HepG2 (cell line): ENCODE results near the gene ATXN7L3B. TPM values are rescaled to one million over a fixed set of nuclear protein-coding genes. Genes with fewer than 3 reads are reported as not detected.

Experiments
- BRCA1 ChIP-seq: sonication (generic); formaldehyde crosslinking; IDR thresholded peaks from 2 replicates; pipeline ENCODE4 v1.4.0; 2020; ENCODE audit warnings: missing genetic modification reagents
- HNF4A ChIP-seq: sonication (generic); formaldehyde crosslinking; IDR thresholded peaks from 2 replicates; pipeline ENCODE4 v1.4.0; 2020; ENCODE audit warnings: missing genetic modification reagents
- MXD3 ChIP-seq: IDR thresholded peaks from 2 replicates; pipeline ENCODE4 v1.6.1; 2016; ENCODE audit warnings: mild to moderate bottlenecking, missing biosample characterization, missing genetic modification reagents
- NCOA5 ChIP-seq: sonication (generic); formaldehyde crosslinking; IDR thresholded peaks from 2 replicates; pipeline ENCODE4 v1.4.0; 2020; ENCODE audit warnings: missing genetic modification reagents
- PITX1 ChIP-seq: sonication (generic); formaldehyde crosslinking; IDR thresholded peaks from 2 replicates; pipeline ENCODE4 v1.5.1; 2020; ENCODE audit warnings: mild to moderate bottlenecking, missing genetic modification reagents
- RXRA ChIP-seq: sonication (generic); formaldehyde crosslinking; IDR thresholded peaks from 2 replicates; pipeline ENCODE4 v1.5.1; 2020; ENCODE audit warnings: missing genetic modification reagents
- SNRNP70 ChIP-seq: fragments of 200-400 bp; formaldehyde crosslinking; IDR thresholded peaks from 2 replicates; pipeline ENCODE4 v1.6.1; 2017; ENCODE audit warnings: mild to moderate bottlenecking, low read depth, low read length, moderate library complexity
- TRIM22 ChIP-seq: fragments of 450-650 bp; IDR thresholded peaks from 2 replicates; pipeline ENCODE4 v1.6.1; 2017
- WIZ ChIP-seq: sonication (generic); formaldehyde crosslinking; IDR thresholded peaks from 2 replicates; pipeline ENCODE4 v1.5.1; 2020; ENCODE audit warnings: mild to moderate bottlenecking, missing genetic modification reagents
- ZBTB3 ChIP-seq: sonication (generic); formaldehyde crosslinking; IDR thresholded peaks from 2 replicates; pipeline ENCODE4 v1.4.0; 2020; ENCODE audit warnings: low read depth, mild to moderate bottlenecking, moderate library complexity, missing genetic modification reagents, borderline replicate concordance
- ZBTB39 ChIP-seq: sonication (generic); formaldehyde crosslinking; IDR thresholded peaks from 2 replicates; pipeline ENCODE4 v1.5.0; 2020; ENCODE audit warnings: missing genetic modification reagents
- ZBTB40 ChIP-seq, 2 experiments: fragments of 450-650 bp in 1 of 2; sonication (generic) in 1 of 2; formaldehyde crosslinking in 1 of 2; IDR thresholded peaks; 2 replicates each; pipeline versions ENCODE4 v1.6.1 to v1.8.0; 2016 to 2022; ENCODE audit warnings: antibody characterized with exemption in 1 of 2, mild to moderate bottlenecking in 1 of 2, missing genetic modification reagents in 1 of 2
- ZBTB7A ChIP-seq: sonication (generic); formaldehyde crosslinking; IDR thresholded peaks from 2 replicates; pipeline ENCODE4 v1.8.0; 2022; ENCODE audit warnings: mild to moderate bottlenecking, missing genetic modification reagents
- ZNF607 ChIP-seq: sonication (generic); formaldehyde crosslinking; IDR thresholded peaks from 2 replicates; pipeline ENCODE4 v1.5.1; 2020; ENCODE audit warnings: missing genetic modification reagents, mild to moderate bottlenecking, borderline replicate concordance
- ZNF776 ChIP-seq: sonication (generic); formaldehyde crosslinking; IDR thresholded peaks from 2 replicates; pipeline ENCODE4 v1.4.0; 2020; ENCODE audit warnings: mild to moderate bottlenecking, missing genetic modification reagents
- ZNF891 ChIP-seq: sonication (generic); formaldehyde crosslinking; IDR thresholded peaks from 2 replicates; pipeline ENCODE4 v1.5.0; 2020; ENCODE audit warnings: mild to moderate bottlenecking, missing genetic modification reagents
- polyA plus RNA-seq, 8 experiments: library from polyadenylated mRNA; depleted of rRNA in 3 of 8; stranded (reverse) in 7 of 8; unstranded in 1 of 8; fragments of >200 nt; fragmentation: Illumina TruSeq in 4 of 8; extraction: Trizol in 4 of 8; gene quantifications; 2 replicates each; pipeline versions ENCODE4 v1.2.1 to v1.2.3, GENCODE V29; 2011 to 2016; ENCODE audit warnings: low read depth in 4 of 8, missing spikeins in 1 of 8, mixed read lengths in 1 of 8; ENCODE audit not compliant: insufficient read depth in 1 of 8
- total RNA-seq, 5 experiments: library from RNA; depleted of rRNA; stranded (reverse); fragments of >200 nt; fragmentation: Illumina TruSeq; extraction: Trizol; gene quantifications; 2 replicates each; pipeline ENCODE4 v1.2.3, GENCODE V29; 2016; ENCODE audit warnings: low read depth in 1 of 5

ATXN7L3B gene
- total and polyA plus RNA-seq, 2 of the 13 experiments (the other 11 are each of a cell fraction or from before 2014, with no cell fraction given) = 20.1 to 23.8 TPM

GRCh38 chr12:74537707-74538385 lies at the start of gene ATXN7L3B (continued):
- TF ChIP-seq ZBTB40 (IDR thresholded peaks at IDR 0.05) (no peak), ZBTB40 (CRISPR knock-in tag; IDR thresholded peaks at IDR 0.05) (peak; percentile 87), ZNF891 (CRISPR knock-in tag) (peak; percentile 91; the same call in 1 of the 2 replicates), PITX1 (CRISPR knock-in tag) (peak; percentile 86), ZBTB39 (peak; percentile 62; the same call in 1 of the 2 replicates), ZNF607 (CRISPR knock-in tag) (no peak; the same call in 1 of the 2 replicates), ZNF776 (CRISPR knock-in tag) (peak; percentile 60; the same call in 1 of the 2 replicates), ZBTB3 (CRISPR knock-in tag) (no peak), ZBTB7A (CRISPR knock-in tag) (0 out of 2 replicates have a peak, but pooled peaks have one; percentile 32), RXRA (peak; percentile 46; the same call in 1 of the 2 replicates), TRIM22 (no peak), NCOA5 (CRISPR knock-in tag) (no peak), HNF4A (no peak), MXD3 (CRISPR knock-in tag) (peak; percentile 91), SNRNP70 (no peak), BRCA1 (CRISPR knock-in tag) (no peak), WIZ (CRISPR knock-in tag) (0 out of 2 replicates have a peak, but pooled peaks have one; percentile 50)
